Panc1 (cell line): ENCODE data around the gene TRPV6.

ENCODE experiments used
- CTCF ChIP-seq: fragments of 450-650 bp; IDR thresholded peaks from 2 replicates; pipeline ENCODE4 v1.5.1; 2017; ENCODE audit warnings: mild to moderate bottlenecking
- POLR2AphosphoS5 ChIP-seq: IDR thresholded peaks from 2 replicates; pipeline ENCODE4 v1.6.1; 2012; ENCODE audit warnings: mild to moderate bottlenecking, low read depth, low read length, moderate library complexity
- TCF7L2 ChIP-seq: IDR thresholded peaks from 2 replicates; pipeline ENCODE4 v1.6.1; 2011; ENCODE audit warnings: mild to moderate bottlenecking, low read depth, low read length, inconsistent platforms
- TF ChIP-seq, protein P1 (sequence below), 2 experiments: IDR thresholded peaks; 2 replicates each; pipeline ENCODE4 v1.6.1; 2011 to 2012; ENCODE audit warnings: low read depth in 2 of 2, control low read depth in 1 of 2, low read length in 1 of 2, mild to moderate bottlenecking in 1 of 2, moderate library complexity in 1 of 2; ENCODE audit not compliant: insufficient read depth in 1 of 2

DNA sequence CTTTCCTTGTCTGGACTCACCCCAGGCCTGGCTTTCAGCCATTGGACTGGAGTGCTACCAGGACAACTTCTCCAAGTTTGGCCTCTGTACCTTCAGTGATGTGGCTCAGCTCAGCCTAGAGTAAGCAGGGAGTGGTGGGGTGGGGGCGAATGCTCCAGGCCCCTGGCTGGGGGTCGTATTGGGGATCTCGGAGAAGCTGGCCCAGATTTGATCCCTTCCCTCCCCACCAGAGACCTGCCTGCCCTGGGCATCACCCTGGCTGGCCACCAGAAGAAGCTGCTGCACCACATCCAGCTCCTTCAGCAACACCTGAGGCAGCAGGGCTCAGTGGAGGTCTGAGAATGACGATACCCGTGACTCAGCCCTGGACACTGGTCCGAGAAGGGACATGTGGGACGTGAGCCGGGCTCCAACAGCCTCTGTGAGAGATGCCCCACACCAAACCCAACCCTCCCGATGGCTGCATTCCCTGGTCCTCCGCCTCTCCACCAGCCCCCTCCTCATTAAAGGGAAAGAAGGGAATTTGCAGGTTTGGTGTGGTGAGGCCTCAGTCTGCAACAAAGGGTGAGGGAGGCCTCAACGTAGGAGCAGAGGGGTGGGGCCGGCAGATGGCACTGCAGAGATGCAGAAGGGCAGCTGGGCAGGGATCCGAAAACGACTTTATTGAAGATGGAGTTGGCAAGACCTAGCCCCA lies 14.8 kb downstream of the TRPV6 start:
- TF ChIP-seq CTCF = peak; percentile 12; the same call in 1 of the 2 replicates
- TF ChIP-seq, protein P1, sequence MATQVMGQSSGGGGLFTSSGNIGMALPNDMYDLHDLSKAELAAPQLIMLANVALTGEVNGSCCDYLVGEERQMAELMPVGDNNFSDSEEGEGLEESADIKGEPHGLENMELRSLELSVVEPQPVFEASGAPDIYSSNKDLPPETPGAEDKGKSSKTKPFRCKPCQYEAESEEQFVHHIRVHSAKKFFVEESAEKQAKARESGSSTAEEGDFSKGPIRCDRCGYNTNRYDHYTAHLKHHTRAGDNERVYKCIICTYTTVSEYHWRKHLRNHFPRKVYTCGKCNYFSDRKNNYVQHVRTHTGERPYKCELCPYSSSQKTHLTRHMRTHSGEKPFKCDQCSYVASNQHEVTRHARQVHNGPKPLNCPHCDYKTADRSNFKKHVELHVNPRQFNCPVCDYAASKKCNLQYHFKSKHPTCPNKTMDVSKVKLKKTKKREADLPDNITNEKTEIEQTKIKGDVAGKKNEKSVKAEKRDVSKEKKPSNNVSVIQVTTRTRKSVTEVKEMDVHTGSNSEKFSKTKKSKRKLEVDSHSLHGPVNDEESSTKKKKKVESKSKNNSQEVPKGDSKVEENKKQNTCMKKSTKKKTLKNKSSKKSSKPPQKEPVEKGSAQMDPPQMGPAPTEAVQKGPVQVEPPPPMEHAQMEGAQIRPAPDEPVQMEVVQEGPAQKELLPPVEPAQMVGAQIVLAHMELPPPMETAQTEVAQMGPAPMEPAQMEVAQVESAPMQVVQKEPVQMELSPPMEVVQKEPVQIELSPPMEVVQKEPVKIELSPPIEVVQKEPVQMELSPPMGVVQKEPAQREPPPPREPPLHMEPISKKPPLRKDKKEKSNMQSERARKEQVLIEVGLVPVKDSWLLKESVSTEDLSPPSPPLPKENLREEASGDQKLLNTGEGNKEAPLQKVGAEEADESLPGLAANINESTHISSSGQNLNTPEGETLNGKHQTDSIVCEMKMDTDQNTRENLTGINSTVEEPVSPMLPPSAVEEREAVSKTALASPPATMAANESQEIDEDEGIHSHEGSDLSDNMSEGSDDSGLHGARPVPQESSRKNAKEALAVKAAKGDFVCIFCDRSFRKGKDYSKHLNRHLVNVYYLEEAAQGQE (IDR thresholded peaks at IDR 0.05; ENCODE audit: insufficient read depth in 1 of 2, low read depth in 2 of 2, low read length in 1 of 2) = no peak
- TF ChIP-seq POLR2AphosphoS5 = no peak
- no peak for TF ChIP-seq TCF7L2
